IPS-NIHi7 (cell line): Measurements from ENCODE around the gene NDUFAF5.

Source experiments
- DNase-seq: peaks from one replicate; pipeline ENCODE4 v3.0.0; 2012; ENCODE audit warnings: mixed read lengths; ENCODE audit errors: extremely low spot score

NDUFAF5 gene

GRCh38 chr20:13821876-13822275, 37.0 kb downstream of the NDUFAF5 start:
- no peak for DNase-seq

DNA sequence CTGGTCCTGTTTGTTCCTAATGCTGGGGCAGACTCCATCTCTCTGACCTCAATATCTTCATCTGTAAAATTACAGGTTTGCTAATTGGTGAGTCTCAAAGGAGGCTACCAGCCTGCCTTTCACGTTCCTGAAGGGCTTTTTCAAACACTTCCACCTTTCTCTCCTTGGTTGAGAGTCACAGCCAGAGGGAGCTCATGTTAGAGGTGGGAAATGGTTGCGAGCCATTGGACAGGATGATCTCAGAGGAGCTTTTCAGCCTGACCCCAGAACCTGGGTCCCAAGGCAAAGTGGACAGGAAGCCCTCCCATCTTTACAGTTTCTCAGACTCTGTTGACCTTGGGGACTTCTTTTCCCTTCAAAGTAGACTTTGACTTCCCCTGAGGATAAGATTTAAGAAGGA, 37.6 kb downstream of the NDUFAF5 start:
- peak; percentile 66 for DNase-seq

DNA sequence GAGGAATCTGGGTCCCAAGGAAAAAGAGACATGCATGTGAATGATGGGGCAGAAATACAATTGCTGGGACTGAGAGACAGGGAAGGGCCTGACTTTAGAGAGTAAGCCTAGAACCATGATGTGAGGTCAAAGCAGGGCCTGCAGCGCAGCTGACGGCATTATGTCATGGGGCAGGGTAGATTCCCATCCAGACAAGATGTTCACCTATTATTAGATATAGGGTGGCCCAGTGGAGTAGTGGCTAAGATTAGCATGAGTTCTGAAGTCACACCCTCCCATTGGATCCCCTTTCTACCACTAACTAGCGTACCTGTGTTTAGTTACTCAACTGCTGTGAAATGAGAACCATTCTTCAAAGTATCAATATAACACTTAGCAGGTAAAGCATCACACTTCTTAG, 39.6 kb downstream of the NDUFAF5 start:
- no peak for DNase-seq

GRCh38 chr20:13825465-13825864, 40.6 kb downstream of the NDUFAF5 start:
- no peak for DNase-seq

GRCh38 chr20:13831476-13831875, 46.6 kb downstream of the NDUFAF5 start:
- DNase-seq: no peak

- no peak for DNase-seq
These were observed 53.8 kb downstream of the NDUFAF5 start for GRCh38 chr20:13838664-13839063.

- DNase-seq: no peak
These were observed 54.7 kb downstream of the NDUFAF5 start for GRCh38 chr20:13839421-13840092.

DNA sequence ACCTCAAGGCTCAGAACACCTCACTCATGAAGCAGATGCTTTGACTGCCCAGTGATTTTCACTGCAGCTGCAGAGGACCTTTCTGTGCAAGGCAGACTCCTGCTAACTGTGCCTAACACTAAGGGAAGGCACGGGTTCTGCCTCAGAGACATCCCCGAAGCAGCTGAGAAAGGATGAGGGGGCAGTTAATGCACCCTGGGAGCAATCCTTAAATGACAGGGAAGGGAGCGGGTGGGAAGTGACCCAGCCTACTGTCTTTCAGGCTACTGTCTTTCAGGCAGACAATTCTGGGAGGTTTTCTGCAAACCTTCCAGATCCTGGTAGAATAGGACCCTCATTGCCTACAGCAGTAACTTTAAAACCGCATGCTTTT, 55.3 kb downstream of the NDUFAF5 start:
- DNase-seq: no peak

GRCh38 chr20:13841206-13841605, 56.4 kb downstream of the NDUFAF5 start:
- DNase-seq: no peak

DNA sequence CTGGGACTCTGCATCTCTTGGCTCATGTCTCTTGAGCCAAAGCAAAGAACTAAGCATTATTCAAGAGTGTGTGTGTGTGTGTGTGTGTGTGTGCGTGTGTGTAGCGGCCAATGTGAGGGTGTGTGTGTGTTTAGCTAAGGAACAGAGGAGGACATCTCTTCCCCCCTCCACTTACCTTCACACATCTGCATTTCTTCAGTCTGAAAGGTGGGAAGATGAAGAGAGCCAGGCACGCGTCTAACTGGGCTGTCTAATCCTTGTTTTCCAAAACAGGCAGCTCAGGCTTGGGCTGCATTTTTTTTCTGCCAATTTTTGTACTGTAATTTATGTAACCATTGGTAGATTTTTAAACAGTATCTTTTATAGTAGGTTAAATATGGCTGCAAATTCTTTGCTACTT, 59.5 kb downstream of the NDUFAF5 start:
- DNase-seq: no peak

- no peak for DNase-seq
These were observed 66.5 kb downstream of the NDUFAF5 start for GRCh38 chr20:13851279-13851678.

GRCh38 chr20:13852306-13852705, 67.5 kb downstream of the NDUFAF5 start:
- no peak for DNase-seq

GRCh38 chr20:13855613-13856012, 70.8 kb downstream of the NDUFAF5 start:
- DNase-seq: no peak

DNA sequence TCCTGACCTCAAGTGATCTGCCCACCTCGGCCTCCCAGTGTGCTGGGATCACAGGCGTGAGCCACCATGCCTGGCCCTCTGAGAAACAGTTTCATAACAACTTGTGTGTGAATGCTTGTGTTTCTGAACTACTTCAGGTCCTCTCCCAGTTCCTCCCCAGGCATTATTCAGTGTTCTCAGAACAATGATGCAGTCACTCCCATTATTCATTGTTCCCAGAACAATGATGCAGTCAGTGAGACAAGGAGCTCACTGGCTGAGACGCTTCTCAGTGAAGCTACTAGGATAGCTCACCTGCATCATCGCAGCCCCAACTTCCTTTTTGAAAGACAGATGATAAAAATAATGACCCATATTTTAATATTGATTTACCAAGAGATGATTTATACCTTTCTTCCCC, 71.5 kb downstream of the NDUFAF5 start:
- no peak for DNase-seq

- DNase-seq: no peak
These were observed 72.5 kb downstream of the NDUFAF5 start for GRCh38 chr20:13857304-13857703.

GRCh38 chr20:13857961-13858360, 73.1 kb downstream of the NDUFAF5 start:
- DNase-seq: no peak

GRCh38 chr20:13858439-13858838, 73.6 kb downstream of the NDUFAF5 start:
- no peak for DNase-seq

GRCh38 chr20:13858871-13859270, 74.0 kb downstream of the NDUFAF5 start:
- no peak for DNase-seq

DNA sequence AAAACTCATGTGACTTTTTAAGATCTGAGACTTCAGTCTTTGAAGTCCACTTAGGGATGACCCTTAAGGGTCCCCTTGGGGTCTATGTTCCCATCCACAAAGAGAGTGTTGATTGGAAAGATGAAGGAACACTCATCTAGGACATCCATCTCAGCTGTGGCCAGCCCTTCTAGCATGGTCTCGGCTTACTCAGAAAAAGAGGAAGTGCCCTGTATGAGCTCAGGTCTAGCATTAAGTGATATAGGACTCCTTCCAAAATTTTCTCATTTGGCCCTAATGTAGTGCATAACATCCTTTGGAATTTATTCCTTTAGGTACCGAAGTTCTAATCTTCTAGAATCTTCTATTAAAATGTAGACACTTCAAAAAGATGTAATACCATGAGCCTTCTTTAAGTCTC, 77.4 kb downstream of the NDUFAF5 start:
- DNase-seq: no peak

DNA sequence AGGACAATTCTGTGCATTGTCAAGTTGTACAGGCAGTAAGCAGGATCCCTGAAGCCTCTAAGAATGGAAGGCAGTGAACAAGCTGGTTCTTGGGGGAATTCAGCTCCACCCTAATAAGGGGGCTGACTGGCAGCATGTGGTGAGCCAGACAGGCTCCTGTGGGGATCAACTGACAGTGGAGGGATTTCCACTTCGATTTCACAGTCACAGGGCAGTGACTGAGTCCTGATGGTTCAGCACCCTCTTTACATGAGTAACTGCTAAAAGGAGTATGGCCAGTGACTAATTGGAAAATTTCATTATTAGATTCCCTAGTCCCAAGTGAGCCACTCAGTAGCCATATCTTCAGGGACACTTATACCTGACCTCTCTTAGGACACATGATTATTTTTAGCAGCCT, 78.4 kb downstream of the NDUFAF5 start:
- DNase-seq: no peak

- no peak for DNase-seq
These were observed 80.3 kb downstream of the NDUFAF5 start for GRCh38 chr20:13865156-13865555.

DNA sequence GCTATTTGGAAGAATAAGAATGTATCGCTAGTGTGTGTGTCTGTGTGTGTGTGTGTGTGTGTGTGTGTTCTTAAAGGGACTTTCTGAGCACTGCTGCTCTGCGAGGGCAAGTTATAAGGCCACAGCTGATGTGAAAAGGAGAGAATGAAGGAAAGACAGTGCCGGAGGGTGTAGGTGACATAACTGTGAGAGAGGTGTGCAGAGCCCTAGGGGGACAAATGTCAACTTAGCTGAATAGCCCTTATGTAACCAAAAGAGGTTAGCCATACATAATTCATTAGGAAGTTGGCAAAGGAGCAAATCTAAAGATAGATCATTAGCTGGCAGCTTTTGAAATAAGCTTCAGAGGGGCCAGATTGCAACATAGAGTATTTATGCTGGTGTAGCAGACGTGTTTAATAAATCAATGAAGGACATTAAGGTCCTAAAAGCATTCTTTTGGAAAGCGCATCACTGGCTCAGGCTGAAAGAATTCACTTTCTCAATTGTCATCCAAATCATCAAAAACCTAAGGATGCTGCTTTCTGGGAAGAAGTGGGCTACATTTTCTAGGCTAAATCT, 81.0 kb downstream of the NDUFAF5 start:
- DNase-seq: no peak

DNA sequence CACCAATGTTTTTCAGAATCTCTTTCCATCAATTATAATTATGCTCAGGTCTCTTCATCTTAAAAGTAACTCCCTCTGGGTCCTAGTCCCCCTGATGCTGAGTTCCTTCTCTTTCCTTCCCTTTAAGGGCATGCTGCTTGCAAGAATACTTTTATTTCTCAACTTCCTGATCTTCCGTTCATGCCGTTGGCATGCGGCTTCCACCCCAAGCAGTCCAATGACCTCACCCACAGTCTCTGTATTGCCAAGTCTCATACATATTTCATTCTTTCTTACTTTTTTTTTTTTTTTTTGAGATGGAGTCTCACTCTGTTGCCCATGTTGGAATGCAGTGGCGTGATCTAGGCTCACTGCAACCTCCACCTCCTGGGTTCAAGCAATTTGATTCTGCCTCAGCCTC, 83.5 kb downstream of the NDUFAF5 start:
- DNase-seq: no peak

DNA sequence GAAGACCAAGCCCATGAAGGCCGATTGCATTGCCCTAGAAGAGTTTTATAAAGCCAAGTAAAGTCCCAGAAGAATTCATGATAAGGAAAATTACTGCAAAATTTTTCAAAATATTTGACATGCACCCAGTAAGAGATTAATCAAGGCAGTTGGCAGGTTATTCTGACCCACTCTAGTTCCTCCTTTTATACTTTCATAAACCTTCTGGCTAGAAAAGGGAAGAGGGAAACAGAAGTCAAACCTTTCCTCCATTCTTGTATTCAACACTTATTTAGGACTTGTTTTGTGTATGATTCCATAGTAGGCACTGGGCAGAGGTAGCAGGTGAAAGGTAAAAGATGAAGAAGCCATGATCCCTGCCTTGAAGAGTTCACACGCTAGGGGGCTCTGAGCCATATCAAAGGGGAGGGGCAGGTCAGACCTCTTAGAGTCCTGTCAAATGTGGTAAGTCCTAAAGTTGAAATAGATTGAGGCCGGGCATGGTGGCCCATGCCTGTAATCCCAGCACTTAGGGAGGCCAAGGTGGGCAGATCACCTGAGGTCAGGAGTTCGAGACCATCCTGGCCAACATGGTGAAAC, 85.4 kb downstream of the NDUFAF5 start:
- peak; percentile 40 for DNase-seq
